Adrenal gland (tissue), 12 donors: ENCODE measurements around the gene ZG16. TPM values are rescaled to one million over a fixed set of nuclear protein-coding genes. Genes with fewer than 3 reads are reported as not detected.

Source experiments
- DNase-seq, 7 donors: peaks; one replicate each; pipeline ENCODE4 v3.0.0-alpha.2; 2019 to 2020
- H3K27ac ChIP-seq, 5 donors: fragments of 200-600 bp; sonication (generic) in 4 of 5; 1 replicate in 3 of 5; 2 replicates in 2 of 5; pipeline versions ENCODE4 v1.5.1 to v1.8.0; 2016 to 2020; ENCODE audit warnings: mild to moderate bottlenecking in 1 of 5
- H3K27me3 ChIP-seq: fragments of 200-600 bp; 2 replicates; pipeline ENCODE4 v1.8.0; 2021
- H3K36me3 ChIP-seq, 2 donors: fragments of 200-600 bp; replicated peaks in 1 of 2; 1 replicate in 1 of 2; 2 replicates in 1 of 2; pipeline versions ENCODE4 v1.5.1 to v1.8.0; 2018 to 2022
- H3K4me1 ChIP-seq, 2 donors: fragments of 200-600 bp; replicated peaks in 1 of 2; 1 replicate in 1 of 2; 2 replicates in 1 of 2; pipeline versions ENCODE4 v1.5.1 to v1.8.0; 2018 to 2021
- H3K4me3 ChIP-seq, 4 donors: fragments of 200-600 bp; sonication (generic) in 3 of 4; one replicate each; pipeline ENCODE4 v1.5.1; 2016 to 2018
- H3K9me3 ChIP-seq, 3 donors: fragments of 200-600 bp; sonication (generic) in 1 of 3; replicated peaks in 1 of 3; 1 replicate in 2 of 3; 2 replicates in 1 of 3; pipeline versions ENCODE4 v1.5.1 to v1.8.0; 2016 to 2021
- CTCF ChIP-seq, 6 experiments: fragments of 450-650 bp in 4 of 6; fragments of 200-600 bp in 2 of 6; sonication (generic) in 1 of 6; IDR thresholded peaks; 1 replicate in 5 of 6; 2 replicates in 1 of 6; pipeline versions ENCODE4 v1.5.1 to v1.8.0; 2016 to 2021; ENCODE audit warnings: antibody characterized with exemption in 6 of 6, mild to moderate bottlenecking in 2 of 6, moderate library complexity in 1 of 6
- POLR2A ChIP-seq, 2 donors: fragments of 450-650 bp; IDR thresholded peaks; one replicate each; pipeline ENCODE4 v1.6.1; 2017; ENCODE audit warnings: antibody characterized with exemption in 2 of 2, mild to moderate bottlenecking in 2 of 2, moderate library complexity in 1 of 2
- WGBS, 4 donors: extraction: QIAGEN DNeasy Blood & Tissue Kit in 2 of 4; methylation state at CpG; one replicate each; pipeline versions ENCODE4 v1.1.5 to v1.1.7; 2013 to 2017; 5-methylcytosine and 5-hydroxymethylcytosine counted together
- intact Hi-C, 2 donors: fragments of 100-400 bp; cut with DNase I; formaldehyde crosslinking; loops; one replicate each; pipeline versions ENCODE4 v1.14.1 to v1.15.0; 2022 to 2023
- polyA plus RNA-seq, 3 donors: library from polyadenylated mRNA; stranded (reverse); fragments of 200-250 nt in 2 of 3; fragments of 350-450 nt in 1 of 3; fragmentation: Illumina TruSeq in 1 of 3; extraction: RNeasy Lipid Tissue Mini Kit (QIAGEN cat#74804) in 1 of 3; gene quantifications; one replicate each; pipeline ENCODE4 v1.2.3, GENCODE V29; 2013 to 2014
- total RNA-seq, 9 donors: library from RNA; depleted of rRNA in 4 of 9; stranded (reverse); fragments of >200 nt in 4 of 9; fragments of 120-200 nt in 1 of 9; fragmentation: NEBNext Ultra II Directional in 1 of 9; extraction: Animal tissue kit (Norgen Biotek cat#: 25700) in 1 of 9; gene quantifications; one replicate each; pipeline versions ENCODE4 v1.1.0 to v1.2.4, GENCODE V29; 2013 to 2023
- donor health status: healthy with polysubstance abuse.
- donor health status: Bipolar disorder and iron deficiency.
- donor health status: DM: yes; HTN: yes; CAD: no.
- donor health status: DM: no; HTN: no; CAD: no.
- donor health status: DM: no; HTN: no; CAD: no.
- donor health status: DM: yes; HTN: yes; CAD: no.

The ZG16 gene
- total and polyA plus RNA-seq, 12 donors, result 0.07 to 0.20 (median 0.14) TPM; not detected in 8

- no peak for DNase-seq
- no peaks in the 10 kb centered on the region for H3K9me3 ChIP-seq
- intact Hi-C loops, result no loop called here
- no peaks in the 10 kb centered on the region for H3K4me1 ChIP-seq
- no peak overlapping the region for H3K4me3 ChIP-seq
- WGBS, 4 donors, result 36 to 71% (median 63%) methylated on average over 1 of the region's 1 CpG
- no peaks in the 10 kb centered on the region for H3K36me3 ChIP-seq
- no peak overlapping the region for H3K27ac ChIP-seq
- TF ChIP-seq CTCF (IDR thresholded peaks at IDR 0.05) (no peak), POLR2A (IDR thresholded peaks at IDR 0.05) (no peak)
- peaks cover 9% of the 10 kb centered on the region for H3K27me3 ChIP-seq
Observed at GRCh38 chr16:29734786-29735185, 43.3 kb upstream of the ZG16 start.

- no peak for TF ChIP-seq CTCF (IDR thresholded peaks at IDR 0.05)
- TF ChIP-seq POLR2A (IDR thresholded peaks at IDR 0.05), result no peak
- Histone ChIP-seq H3K4me1 (no peaks in the 10 kb centered on the region), H3K27ac (no peak overlapping the region), H3K36me3 (no peaks in the 10 kb centered on the region), H3K27me3 (peaks cover 9% of the 10 kb centered on the region), H3K9me3 (no peaks in the 10 kb centered on the region), H3K4me3 (no peak overlapping the region)
- DNase-seq, result no peak
- intact Hi-C loops, result no loop called here
- 30 to 59% (median 42%) methylated on average over 3 to 5 of the region's 5 CpGs for WGBS, 4 donors
Observed at GRCh38 chr16:29736112-29736511, 41.9 kb upstream of the ZG16 start.

GRCh38 chr16:29736764-29737163 is 41.3 kb upstream of the ZG16 start:
- Histone ChIP-seq H3K27ac (no peak overlapping the region), H3K4me1 (no peaks in the 10 kb centered on the region), H3K9me3 (no peaks in the 10 kb centered on the region), H3K27me3 (peaks cover 9% of the 10 kb centered on the region), H3K36me3 (no peaks in the 10 kb centered on the region), H3K4me3 (no peak overlapping the region)
- no peak for DNase-seq
- WGBS, 4 donors, result 65 to 73% (median 69%) methylated on average over 6 of the region's 6 CpGs
- intact Hi-C loops, result no loop called here
- no peak for TF ChIP-seq POLR2A (IDR thresholded peaks at IDR 0.05)
- no peak for TF ChIP-seq CTCF (IDR thresholded peaks at IDR 0.05)

GRCh38 chr16:29737713-29738112 is 40.3 kb upstream of the ZG16 start:
- Histone ChIP-seq H3K27ac (no peak overlapping the region), H3K27me3 (peaks cover 9% of the 10 kb centered on the region), H3K4me1 (no peaks in the 10 kb centered on the region), H3K36me3 (no peaks in the 10 kb centered on the region), H3K4me3 (no peak overlapping the region), H3K9me3 (no peaks in the 10 kb centered on the region)
- TF ChIP-seq POLR2A (IDR thresholded peaks at IDR 0.05) (no peak), CTCF (IDR thresholded peaks at IDR 0.05) (no peak)
- intact Hi-C loops, result no loop called here
- WGBS, 4 donors, result 53 to 65% (median 55%) methylated on average over 5 of the region's 5 CpGs
- peak in 3 of 7 donors; percentile 20 to 26 (median 21) for DNase-seq
